Activated CD4-positive, alpha-beta T cell treated with anti-CD3 and anti-CD28 coated beads for 24 hours (primary cell): Measurements from ENCODE around the gene TBC1D26.
"Not testable (repeated sequence)": the region's sequence is repeated elsewhere in the genome, so short reads cannot be mapped to it uniquely, and the experiment has no call there.

Source experiments
- DNase-seq, 2 donors: peaks; one replicate each; pipeline ENCODE4 v3.0.0-alpha.2; 2020; ENCODE audit warnings: low read depth in 2 of 2

The TBC1D26 gene

GRCh38 chr17:15731900-15732299, at the start of gene TBC1D26:
TSS of gene TBC1D26 (plus strand) at chr17:15732283. CDS start at chr17:15735349, 3,066 bp downstream.
- not testable (repeated sequence) for DNase-seq

DNA sequence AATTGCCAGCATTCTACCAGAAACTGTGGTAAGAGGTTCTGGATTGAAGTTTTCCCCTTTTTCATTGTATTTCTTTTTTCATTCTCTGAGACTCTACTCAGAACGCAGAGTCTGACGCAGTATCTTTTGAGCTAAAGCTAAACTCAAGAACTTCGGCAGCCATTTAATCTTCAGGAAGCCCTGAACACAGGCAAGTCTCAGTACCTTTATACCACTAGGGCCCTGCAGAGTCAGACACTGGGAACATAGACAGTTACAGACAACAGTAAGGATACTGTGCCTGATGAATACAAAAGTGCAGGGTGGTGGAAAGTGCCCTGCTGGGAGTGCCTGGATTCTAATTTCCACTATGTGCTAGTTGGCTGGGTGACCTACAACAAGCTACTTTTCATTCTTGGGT, 48.9 kb upstream of the TBC1D26 start:
- DNase-seq: not testable (repeated sequence)

DNA sequence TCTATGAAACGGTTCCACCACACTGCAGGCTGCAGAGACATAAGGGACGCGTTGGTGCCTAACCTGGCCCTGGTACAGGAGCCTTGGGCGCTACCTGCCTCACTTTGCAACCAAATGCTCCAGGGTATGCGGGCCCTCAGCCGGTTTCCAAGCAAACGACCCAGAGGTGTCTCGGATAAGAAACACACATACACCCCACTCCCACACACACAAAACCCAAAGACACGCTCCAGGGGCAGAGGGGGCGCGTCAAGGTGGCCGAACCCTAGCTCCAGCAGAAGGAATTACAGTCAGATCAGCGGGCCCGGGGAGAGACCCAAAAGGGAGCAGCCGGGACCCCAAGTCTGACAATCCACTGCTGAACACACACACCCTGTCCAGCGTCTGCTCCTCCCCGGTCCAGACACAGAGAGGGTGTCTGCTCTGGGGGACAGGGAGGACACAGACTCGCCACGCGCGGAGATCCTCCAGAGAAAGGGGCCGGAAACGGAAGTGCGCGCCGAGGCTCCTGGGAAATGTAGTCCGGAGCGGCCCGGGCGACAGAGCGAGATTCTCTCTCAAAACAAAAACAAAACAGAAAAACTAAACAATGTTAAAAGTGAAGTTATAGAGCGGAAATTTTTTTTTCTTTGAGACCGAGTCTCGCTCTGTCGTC, 48.1 kb upstream of the TBC1D26 start, which contains the start of gene TRIM16:
TSS of gene TRIM16 (minus strand) at position 488 of the 655 bp plus-strand sequence. CDS start 32,702 bp downstream, outside the sequence.
- peak; percentile 64 to 66 for DNase-seq

DNA sequence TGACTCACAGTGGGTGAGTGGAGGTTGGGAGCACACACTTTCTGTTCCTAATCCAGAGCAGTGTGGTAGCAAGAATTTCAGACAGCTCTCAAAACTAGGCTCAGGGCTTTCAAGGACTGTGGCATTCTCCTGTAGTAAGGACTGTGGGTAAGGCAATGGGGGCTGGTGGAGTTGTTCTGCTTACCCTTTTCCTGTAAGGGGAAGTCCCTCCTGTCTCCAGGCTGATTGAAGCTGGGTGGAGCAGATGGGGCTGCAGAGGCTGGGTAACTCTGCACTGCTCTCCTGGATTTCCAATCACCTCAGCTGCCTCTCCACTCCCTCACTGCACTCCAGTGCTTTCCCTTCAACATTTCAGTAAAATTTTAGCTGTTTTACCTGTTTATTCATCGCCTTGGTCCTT, 44.6 kb upstream of the TBC1D26 start:
- not testable (repeated sequence) for DNase-seq

DNA sequence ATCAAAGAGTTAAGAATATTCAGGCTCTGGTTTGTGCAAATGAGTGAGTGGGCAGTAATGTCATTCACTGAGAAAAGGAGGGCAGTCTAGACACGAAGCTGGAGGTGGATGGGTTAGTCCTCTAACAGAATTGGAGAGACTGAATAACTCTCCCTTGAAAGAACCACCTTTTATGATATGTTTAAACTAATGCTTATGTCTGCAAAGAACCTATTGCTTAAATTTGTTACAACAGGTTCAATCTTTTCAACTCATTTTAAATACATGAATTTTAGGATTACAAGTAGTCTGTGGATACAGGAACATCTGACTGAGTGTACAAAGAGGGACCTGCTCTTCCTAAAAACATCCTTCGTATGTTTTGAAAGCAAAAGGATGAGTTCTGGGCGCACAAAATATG, 33.1 kb upstream of the TBC1D26 start:
- not testable (repeated sequence) for DNase-seq

DNA sequence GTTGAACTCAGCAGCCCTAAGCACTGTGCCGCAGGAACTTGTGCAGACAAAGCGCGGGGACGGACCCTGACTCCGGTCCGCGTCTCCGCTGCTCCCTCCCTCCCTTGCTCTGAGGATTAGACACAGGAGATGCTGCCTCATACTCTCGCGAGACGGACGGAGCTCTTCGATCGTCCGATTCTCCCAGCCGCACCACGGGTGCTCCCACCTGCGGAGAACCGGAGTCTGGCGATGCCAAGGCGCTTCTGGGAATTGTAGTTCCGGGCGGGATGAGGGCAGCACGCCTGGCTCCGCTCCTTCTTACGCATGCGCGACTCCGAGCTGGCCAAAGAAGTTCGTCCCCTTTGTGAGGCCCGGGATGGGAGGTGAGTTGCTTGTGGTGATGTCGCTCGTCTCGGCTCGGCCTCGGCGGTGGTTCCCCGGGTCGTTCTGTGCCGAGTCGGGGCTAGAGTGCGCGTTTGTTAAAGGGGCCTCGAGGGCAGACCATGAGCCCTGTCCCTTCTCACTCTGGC, 32.6 kb upstream of the TBC1D26 start, which contains the start of gene ZNF286A:
TSS of gene ZNF286A (plus strand) at position 340 of the 512 bp plus-strand sequence. CDS start 578 bp downstream, outside the sequence.
- DNase-seq: peak; percentile 86 to 95

DNA sequence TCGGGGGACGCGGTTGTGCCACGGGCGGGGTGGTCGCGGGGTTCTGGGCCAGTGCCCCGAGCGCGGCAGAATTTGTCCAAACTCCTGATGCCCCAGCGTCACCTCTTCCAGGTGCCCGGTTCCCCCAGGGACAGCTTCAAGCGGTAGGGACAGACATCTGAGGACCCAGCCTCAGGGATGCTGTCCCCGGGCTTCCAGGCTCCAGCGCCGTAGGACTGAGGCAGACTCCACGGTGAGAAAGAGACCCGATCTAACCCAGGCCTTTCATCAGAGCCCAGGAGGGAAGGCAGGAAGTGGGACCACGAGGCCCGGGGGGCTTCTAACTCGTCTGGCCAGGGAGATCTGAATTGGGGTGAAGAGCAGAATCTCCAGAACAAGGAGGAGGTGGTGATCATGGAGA, 32.1 kb upstream of the TBC1D26 start:
- not testable (repeated sequence) for DNase-seq

- DNase-seq: not testable (repeated sequence)
Measured at GRCh38 chr17:15704239-15704638, 27.8 kb upstream of the TBC1D26 start.

GRCh38 chr17:15704813-15705212, 27.3 kb upstream of the TBC1D26 start:
- DNase-seq: not testable (repeated sequence)

GRCh38 chr17:15708879-15709278, 23.2 kb upstream of the TBC1D26 start:
- not testable (repeated sequence) for DNase-seq

DNA sequence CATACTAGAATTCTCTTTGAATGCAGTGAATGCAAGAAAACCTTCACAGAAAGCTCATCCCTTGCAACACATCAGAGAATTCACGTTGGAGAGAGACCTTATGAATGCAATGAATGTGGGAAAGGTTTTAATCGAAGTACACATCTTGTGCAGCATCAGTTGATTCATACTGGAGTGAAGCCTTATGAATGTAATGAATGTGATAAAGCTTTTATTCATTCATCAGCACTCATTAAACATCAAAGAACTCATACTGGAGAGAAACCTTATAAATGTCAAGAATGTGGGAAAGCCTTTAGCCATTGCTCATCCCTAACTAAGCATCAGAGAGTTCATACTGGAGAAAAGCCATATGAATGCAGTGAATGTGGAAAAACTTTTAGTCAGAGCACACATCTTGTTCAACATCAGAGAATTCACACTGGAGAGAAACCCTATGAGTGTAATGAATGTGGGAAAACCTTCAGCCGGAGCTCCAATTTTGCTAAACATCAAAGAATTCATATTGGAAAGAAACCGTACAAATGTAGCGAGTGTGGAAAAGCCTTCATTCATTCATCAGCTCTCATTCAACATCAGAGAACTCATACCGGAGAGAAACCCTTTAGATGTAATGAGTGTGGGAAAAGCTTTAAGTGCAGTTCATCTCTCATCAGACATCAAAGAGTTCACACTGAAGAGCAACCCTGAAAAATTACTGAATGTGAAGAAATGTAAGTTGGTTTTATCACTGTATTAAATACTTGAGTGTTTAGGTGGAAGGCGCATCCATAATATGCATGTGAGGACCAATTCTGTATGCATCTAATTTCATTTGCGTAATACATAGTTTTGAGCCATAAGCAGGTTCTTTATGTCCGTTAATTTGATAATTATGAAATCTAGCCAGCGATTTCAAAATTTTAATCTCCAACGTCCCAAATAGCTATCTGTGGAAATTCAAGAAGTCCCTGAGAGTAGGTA, 15.2 kb upstream of the TBC1D26 start:
- not testable (repeated sequence) for DNase-seq

- DNase-seq: not testable (repeated sequence)
Measured at GRCh38 chr17:15730535-15730934, 1.5 kb upstream of the TBC1D26 start.

DNA sequence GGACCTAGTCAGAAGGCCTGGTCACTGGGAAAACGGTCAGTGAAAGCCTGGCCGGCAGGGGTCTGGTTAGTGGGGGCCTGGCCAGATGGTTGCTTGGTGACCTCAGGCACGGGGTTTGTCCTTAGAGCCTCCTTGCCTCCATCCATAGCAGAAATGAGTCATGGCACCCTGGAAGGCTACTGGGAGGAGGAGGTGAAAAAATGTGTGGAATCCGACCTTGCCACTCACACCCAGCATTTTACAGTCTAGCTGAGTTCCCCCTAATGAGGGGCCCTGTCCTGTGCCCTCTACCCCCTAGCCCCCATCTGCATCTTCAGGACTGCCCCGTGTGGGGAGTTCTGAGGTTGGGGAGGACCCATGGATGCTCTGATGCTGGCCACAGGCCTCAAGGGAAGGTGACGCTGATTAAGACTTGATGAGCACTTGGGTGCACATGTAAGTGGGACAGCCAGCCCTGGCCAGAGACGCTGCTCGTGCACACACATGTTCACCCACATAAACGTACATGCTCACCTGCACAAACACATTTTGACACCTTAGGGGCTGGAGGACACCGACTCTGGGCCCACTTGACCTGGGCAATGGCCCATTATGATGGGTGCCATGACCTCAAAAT, 1.2 kb downstream of the TBC1D26 start:
- DNase-seq: not testable (repeated sequence)

- DNase-seq: not testable (repeated sequence)
Measured at GRCh38 chr17:15736578-15736977, 4.5 kb downstream of the TBC1D26 start.

DNA sequence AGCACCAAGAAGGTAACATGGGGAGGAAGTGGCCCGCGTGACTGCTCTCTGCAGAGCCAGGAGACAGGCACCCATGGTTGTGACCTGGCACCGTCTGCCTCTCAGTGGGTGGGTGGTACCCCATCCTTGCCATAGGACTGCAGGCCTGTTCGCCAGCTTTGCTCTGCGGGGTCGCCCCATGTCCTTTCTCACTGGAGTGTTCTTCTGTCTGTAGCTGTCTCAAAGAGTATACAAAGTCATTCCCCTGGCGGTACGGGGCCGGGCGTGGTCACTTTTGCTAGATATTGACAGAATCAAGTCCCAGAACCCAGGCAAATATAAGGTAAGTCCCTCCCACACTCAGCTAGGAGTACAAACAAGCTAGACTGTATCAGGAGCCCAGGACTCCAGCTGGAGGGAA, 6.0 kb downstream of the TBC1D26 start:
- DNase-seq: no peak

GRCh38 chr17:15739259-15739658, 7.2 kb downstream of the TBC1D26 start:
- DNase-seq: not testable (repeated sequence)

DNA sequence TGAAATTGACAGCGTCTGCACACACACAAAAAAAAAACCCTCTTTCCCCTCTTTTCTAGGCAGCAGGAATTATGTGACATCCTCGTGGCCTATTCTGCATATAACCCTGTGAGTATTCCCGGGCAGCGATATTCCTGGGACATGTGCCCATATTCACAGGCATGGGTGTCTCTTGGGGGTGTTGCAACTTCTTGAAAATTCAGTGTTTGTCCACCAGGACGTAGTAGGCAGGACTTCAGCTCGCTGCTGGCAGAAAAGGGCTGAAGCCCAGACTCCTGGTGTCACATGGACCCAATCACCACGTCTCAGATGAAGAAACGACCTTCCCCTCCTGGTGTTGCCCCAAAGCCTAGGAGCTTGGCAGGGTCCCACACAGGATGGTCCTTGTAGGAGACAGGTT, 8.0 kb downstream of the TBC1D26 start:
- not testable (repeated sequence) for DNase-seq

GRCh38 chr17:15740570-15741120, 8.6 kb downstream of the TBC1D26 start:
- DNase-seq: no peak

DNA sequence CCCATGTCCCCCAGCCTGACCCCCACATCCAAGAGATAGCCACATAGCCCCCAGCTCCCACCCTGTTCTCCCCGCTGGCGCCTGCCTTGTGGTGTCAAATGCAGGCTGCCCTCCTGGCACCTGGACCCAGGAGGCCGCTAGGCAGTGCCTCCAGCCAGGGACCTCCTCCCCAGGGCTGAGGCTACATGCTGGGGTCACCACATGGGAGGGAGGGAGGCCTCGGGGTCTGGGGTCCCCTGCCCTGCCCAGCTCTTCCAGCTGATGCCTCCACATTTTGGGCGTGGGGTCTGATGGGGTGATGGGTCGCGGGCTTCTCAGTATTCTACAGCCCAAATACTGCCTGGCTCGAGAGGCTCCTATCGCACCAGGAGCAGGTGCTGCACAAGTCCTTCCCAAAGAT, 9.5 kb downstream of the TBC1D26 start:
- no peak for DNase-seq

DNA sequence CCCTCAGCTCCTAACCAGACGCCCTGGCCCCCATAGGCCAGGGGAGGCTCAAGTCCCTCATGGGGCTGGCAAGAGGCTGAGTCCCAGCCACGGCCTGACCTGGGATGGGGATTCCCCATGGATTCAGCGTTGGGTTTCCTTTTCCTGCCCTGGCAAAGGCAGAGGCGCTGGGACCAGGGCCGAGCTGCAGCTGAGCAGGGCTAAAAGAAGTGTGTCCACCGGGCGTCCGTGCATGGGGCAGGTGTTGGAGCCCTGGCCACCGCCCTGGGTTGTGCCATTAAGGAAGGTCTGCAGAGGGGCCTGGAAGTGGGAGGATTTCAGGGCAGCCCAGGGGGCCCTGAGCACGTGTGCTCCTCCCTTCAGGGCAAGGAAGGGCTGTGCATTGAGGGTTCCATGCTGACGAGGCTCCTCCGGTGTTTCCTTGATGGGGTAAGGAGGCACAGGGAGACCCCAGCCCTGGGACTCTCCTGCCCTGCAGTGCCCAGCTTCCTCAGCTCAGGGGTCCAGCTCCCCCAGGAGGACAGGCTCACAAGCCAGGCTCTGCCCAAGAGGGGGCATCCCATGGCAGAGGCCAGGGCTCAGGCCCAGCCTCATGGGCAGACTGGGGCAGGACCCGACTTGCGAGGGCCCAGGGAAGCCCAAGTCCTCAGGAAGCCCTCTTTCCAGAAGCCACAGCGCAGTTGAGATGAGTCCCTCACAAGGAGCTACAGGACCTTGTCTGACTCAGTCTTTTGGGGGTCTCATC, 10.1 kb downstream of the TBC1D26 start:
- DNase-seq: no peak

DNA sequence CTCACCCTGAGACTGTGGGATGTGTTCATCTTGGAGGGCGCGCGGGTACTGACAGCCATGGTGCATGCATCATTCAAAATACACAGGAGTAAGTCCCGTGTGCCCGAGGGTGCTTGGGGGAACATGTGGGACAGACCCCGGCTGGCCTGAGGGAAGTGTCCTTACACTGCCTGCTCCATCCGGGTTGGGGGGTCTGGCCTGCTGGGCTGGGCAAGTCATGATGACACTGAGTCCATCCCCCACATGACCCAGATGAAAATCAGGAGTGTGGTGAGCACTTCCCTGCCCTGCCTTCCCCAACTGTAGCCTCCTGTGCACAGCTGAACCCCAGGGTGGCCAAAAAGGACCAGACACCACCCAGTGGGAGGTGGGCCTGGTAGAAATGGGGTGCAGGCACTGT, 10.8 kb downstream of the TBC1D26 start:
- no peak for DNase-seq
